Calu3 (cell line): ENCODE measurements around the gene SEL1L. TPM values are rescaled to one million over a fixed set of nuclear protein-coding genes. Genes with fewer than 3 reads are reported as not detected.

Source experiments
- BruUV-seq: library from RNA; stranded (reverse); fragments of 400-500 nt; replicated peaks from 2 replicates; lab custom pipeline; 2021; lab: Mats Ljungman, UMichigan
- CTCF ChIA-PET: fragments of 300-600 bp; sonication (Branson Sonifier 250); formaldehyde crosslinking; loops from one replicate; lab custom pipeline; 2022; ENCODE audit warnings: antibody characterized with exemption; lab: Charles Lee
- DNase-seq: peaks from one replicate; pipeline ENCODE4 v3.0.0; 2022
- H3K27ac Mint-ChIP-seq: one replicate; pipeline ENCODE4 v1.8.0; 2022; ENCODE audit warnings: mixed read lengths; ENCODE audit not compliant: unreplicated experiment
- H3K27me3 Mint-ChIP-seq: one replicate; pipeline ENCODE4 v1.8.0; 2022; ENCODE audit warnings: mixed read lengths; ENCODE audit not compliant: unreplicated experiment
- H3K36me3 Mint-ChIP-seq: one replicate; pipeline ENCODE4 v1.8.0; 2022; ENCODE audit warnings: mild to moderate bottlenecking, moderate library complexity, mixed read lengths; ENCODE audit not compliant: insufficient read depth, unreplicated experiment
- H3K4me1 Mint-ChIP-seq: one replicate; pipeline ENCODE4 v1.8.0; 2022; ENCODE audit warnings: mild to moderate bottlenecking, low read depth, mixed read lengths; ENCODE audit not compliant: unreplicated experiment
- H3K4me3 Mint-ChIP-seq: one replicate; pipeline ENCODE4 v1.8.0; 2022; ENCODE audit warnings: mild to moderate bottlenecking, low read depth, moderate library complexity, mixed read lengths; ENCODE audit not compliant: unreplicated experiment
- H3K9me3 Mint-ChIP-seq: one replicate; pipeline ENCODE4 v1.8.0; 2022; ENCODE audit warnings: low read depth, mixed read lengths; ENCODE audit not compliant: unreplicated experiment
- CTCF ChIP-seq: fragments of 200-600 bp; IDR thresholded peaks from one replicate; pipeline ENCODE4 v1.8.0; 2022; ENCODE audit warnings: antibody characterized with exemption; ENCODE audit not compliant: unreplicated experiment
- intact Hi-C: fragments of 100-400 bp; cut with micrococcal nuclease; formaldehyde crosslinking; loops from one replicate; pipeline ENCODE4 v1.10.0; 2022; ENCODE audit not compliant: unreplicated experiment
- total RNA-seq: library from RNA; stranded (reverse); gene quantifications from 2 replicates; pipeline ENCODE4 v1.2.3, GENCODE V29; 2022

Gene SEL1L
- total RNA-seq, 1 experiment from 2014 or later = 95.4 TPM

GRCh38 chr14:81435391-81436295 lies 98.0 kb downstream of the SEL1L start:
- peak overlapping the region; percentile 53 for H3K27ac Mint-ChIP-seq
- BruUV-seq = no TSS peak
- TF ChIP-seq CTCF = no peak
- CTCF ChIA-PET = interaction anchor here (0.6 to 1.6 kb wide), 7 partner anchors 9 to 185 kb away, joined by 3 to 9 read pairs (median 4); no protein-coding TSS in a partner anchor
- peaks cover 15% of the 10 kb centered on the region for H3K36me3 Mint-ChIP-seq
- no peaks in the 10 kb centered on the region for H3K9me3 Mint-ChIP-seq
- peaks cover 37% of the 10 kb centered on the region for H3K27me3 Mint-ChIP-seq
- intact Hi-C loops = loop anchor here (1.0 to 2.0 kb wide), 3 partner anchors 35 to 166 kb away; partner anchors contain the start of gene STON2
- H3K4me1 Mint-ChIP-seq = peaks cover 16% of the 10 kb centered on the region
- peak; percentile 50 for DNase-seq
- peak overlapping the region; percentile 84 for H3K4me3 Mint-ChIP-seq

GRCh38 chr14:81435048-81435390 lies 98.6 kb downstream of the SEL1L start:
- Mint-ChIP-seq H3K4me3 (peak overlapping the region; percentile 84), H3K27ac (peak overlapping the region; percentile 53), H3K4me1 (peaks cover 16% of the 10 kb centered on the region), H3K36me3 (peaks cover 15% of the 10 kb centered on the region), H3K27me3 (peaks cover 32% of the 10 kb centered on the region), H3K9me3 (no peaks in the 10 kb centered on the region)
- intact Hi-C loops = loop anchor here (1.0 to 2.0 kb wide), 2 partner anchors 132 to 166 kb away; no protein-coding TSS in a partner anchor
- BruUV-seq = no TSS peak
- no peak for TF ChIP-seq CTCF
- CTCF ChIA-PET = interaction anchor here (0.7 to 1.6 kb wide), 5 partner anchors 10 to 166 kb away, joined by 3 to 6 read pairs (median 3); no protein-coding TSS in a partner anchor
- DNase-seq = no peak

- H3K27me3 Mint-ChIP-seq = peaks cover 24% of the 10 kb centered on the region
- H3K36me3 Mint-ChIP-seq = peaks cover 15% of the 10 kb centered on the region
- no peak for TF ChIP-seq CTCF
- no peak for DNase-seq
- CTCF ChIA-PET = no interaction called here
- peaks cover 16% of the 10 kb centered on the region for H3K4me1 Mint-ChIP-seq
- H3K27ac Mint-ChIP-seq = no peak overlapping the region
- intact Hi-C loops = loop anchor here (2.0 kb wide), 1 partner anchor 131 kb away; no protein-coding TSS in a partner anchor
- BruUV-seq = no TSS peak
- H3K4me3 Mint-ChIP-seq = no peak overlapping the region
- no peaks in the 10 kb centered on the region for H3K9me3 Mint-ChIP-seq
Measured at GRCh38 chr14:81434230-81434629, 99.4 kb downstream of the SEL1L start.

- no peak for DNase-seq
- peaks cover 16% of the 10 kb centered on the region for H3K27me3 Mint-ChIP-seq
- intact Hi-C loops = no loop called here
- H3K4me1 Mint-ChIP-seq = peaks cover 16% of the 10 kb centered on the region
- CTCF ChIA-PET = no interaction called here
- no peak overlapping the region for H3K4me3 Mint-ChIP-seq
- no peak overlapping the region for H3K27ac Mint-ChIP-seq
- BruUV-seq = no TSS peak
- no peaks in the 10 kb centered on the region for H3K9me3 Mint-ChIP-seq
- peaks cover 15% of the 10 kb centered on the region for H3K36me3 Mint-ChIP-seq
- TF ChIP-seq CTCF = no peak
Measured at GRCh38 chr14:81433378-81433777, 100.3 kb downstream of the SEL1L start.
